COR-L47 (cell line): Measurements from ENCODE around the gene CPED1.
"Not testable (repeated sequence)": the region's sequence is repeated elsewhere in the genome, so short reads cannot be mapped to it uniquely, and the experiment has no call there.

Experiments
- DNase-seq: peaks from one replicate; lab custom pipeline; 2025; lab: John Stamatoyannopoulos, UW

The CPED1 gene

GRCh38 chr7:120996988-120997345 is 8.5 kb downstream of the CPED1 start:
- no peak for DNase-seq

- no peak for DNase-seq
Observed at GRCh38 chr7:120997882-120998474, 9.5 kb downstream of the CPED1 start.

DNA sequence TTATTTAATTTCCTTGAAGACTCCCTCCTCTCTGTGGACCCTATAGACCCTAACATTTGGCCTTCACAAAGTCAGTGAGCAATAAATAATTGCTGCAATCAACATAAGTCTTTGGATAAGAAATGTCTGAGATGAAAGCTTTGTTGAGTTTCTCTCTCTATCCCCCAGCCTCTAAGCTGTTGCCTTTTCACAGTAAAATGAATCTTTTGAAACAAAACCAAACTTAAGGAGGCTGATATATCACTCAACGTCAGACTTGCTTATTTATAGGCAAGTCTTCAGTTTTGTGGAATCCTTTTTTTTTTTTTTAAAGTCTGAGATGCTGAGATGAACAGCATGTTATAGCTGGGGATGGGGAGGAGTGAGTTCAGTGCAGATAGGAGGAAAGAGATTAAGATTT is 10.0 kb downstream of the CPED1 start:
- DNase-seq, result no peak

GRCh38 chr7:120998996-120999565 is 10.6 kb downstream of the CPED1 start:
- no peak for DNase-seq

DNA sequence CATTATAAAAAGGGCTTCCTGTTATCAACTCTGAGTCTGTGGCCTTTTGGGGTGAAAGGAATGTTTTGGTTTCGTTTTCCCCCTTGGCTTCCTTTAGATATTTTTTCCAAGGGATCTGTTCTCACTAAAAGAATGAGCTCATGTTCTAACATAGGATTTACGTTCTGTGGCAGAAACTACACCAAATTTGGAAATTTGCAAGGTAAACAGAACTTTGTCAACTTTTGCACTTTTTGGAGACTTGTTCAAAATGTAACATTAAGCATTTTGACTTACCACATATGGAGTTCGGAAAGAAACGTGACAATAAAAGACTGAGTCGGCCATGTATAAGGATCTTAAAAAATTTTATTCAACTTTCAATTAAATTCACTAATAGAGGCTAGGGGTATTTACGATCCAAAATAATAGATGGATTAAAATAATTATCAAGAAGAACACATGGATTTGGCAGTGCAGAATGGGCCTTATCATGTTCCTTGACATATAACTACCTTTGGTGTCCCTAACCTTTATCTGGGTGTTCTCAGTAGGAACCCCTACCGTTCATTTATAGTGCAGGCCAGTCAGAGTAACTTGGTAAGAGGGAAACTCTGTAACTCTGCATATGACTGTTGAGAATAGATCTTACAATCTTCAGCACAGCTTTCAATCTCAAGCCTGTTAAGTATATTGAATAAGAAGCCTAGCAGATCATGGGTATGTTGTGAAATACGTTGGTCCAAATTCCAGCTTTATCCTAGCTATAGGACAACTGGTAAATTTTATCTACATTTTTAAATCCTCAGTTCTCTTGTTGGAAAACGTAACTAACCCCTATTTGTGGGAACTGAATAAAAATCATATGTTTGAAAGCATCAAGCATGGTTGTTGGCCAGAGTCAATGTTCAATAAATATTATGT is 11.8 kb downstream of the CPED1 start:
- no peak for DNase-seq

DNA sequence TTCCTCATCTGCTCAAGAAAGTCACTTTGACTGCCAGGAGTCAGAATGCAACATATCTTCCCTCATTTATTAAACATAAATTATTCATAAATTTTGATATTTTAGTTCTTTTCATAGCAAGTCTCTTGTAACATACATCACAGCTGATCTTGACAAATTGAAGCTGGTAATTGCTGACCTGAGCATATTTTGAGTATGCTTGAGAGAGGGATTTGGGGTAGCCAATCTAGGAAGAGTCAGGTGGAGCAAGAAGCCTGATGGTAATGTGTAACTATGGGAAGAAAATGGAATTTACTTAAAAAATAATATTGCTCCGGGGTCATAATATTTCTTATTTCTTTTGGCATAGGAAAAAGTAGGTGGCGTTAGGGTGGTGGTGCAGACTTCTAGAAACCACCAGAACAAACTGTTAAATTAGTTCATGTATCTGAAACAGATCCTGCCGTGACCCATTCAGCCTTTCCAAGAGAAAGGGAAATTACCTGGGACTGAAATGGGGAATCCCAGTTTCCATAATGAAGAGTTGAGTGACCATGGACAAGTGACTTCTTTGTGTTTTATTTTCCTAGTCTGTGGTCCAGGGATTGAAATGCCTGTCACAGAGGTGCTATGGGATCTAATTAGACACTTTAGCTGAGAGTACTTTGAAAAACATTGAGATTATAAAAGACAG is 12.9 kb downstream of the CPED1 start:
- DNase-seq, result no peak

GRCh38 chr7:121002048-121002756 is 13.7 kb downstream of the CPED1 start:
- DNase-seq, result no peak

GRCh38 chr7:121002757-121003200 is 14.3 kb downstream of the CPED1 start:
- DNase-seq, result no peak

DNA sequence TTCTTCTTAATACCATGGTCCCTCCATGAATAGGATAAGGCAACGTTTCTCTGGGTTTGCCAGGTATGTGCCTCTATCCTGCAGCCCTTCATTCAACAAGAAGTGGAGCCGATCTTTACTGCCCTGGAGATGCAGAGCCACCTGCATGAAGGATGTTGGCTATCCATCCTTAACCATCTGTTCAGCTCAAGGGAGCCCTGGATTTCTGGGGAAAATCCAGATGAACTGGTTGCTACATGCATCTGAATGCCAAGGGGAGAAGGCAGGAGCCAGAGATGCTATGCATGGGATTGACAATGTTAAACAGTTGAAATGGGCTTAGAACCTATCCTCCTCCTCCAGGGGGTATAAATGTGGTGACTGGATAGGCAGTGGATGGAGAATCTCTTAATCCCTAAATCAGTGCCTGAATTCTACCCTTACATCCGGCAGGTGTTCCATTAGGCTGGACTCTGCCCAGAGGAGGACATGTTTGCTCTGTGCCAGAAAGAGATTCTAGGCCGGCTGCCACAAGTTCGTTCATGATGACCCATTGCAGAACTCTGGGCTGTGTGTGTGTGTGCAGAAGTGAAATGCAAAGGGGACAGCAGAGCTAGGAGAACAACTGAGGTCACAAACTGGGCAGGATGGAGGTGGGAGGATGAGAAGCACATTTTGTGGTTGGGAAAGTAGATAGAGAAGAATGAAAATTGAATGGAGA is 15.6 kb downstream of the CPED1 start:
- DNase-seq, result no peak

DNA sequence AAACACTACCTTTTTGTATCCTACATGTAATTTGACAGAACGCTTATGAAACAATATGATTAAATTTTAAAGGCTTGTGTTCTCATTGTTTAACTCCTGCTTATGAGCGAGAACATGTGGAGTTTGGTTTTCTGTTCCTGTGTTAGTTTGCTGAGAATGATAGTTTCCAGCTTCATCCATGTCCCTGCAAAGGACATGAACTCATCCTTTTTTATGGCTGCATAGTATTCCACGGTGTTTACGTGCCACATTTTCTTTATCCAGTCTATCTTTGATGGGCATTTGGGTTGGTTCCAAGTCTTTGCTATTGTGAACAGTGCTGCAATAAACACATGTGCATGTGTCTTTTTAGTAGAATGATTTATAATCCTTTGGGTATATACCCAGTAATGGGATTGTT is 16.5 kb downstream of the CPED1 start:
- not testable (repeated sequence) for DNase-seq

- no peak for DNase-seq
Observed at GRCh38 chr7:121005996-121006584, 17.6 kb downstream of the CPED1 start.

GRCh38 chr7:121006711-121007315 is 18.3 kb downstream of the CPED1 start:
- no peak for DNase-seq

- no peak for DNase-seq
Observed at GRCh38 chr7:121008816-121009215, 20.3 kb downstream of the CPED1 start.

- DNase-seq, result no peak
Observed at GRCh38 chr7:121011401-121011800, 22.9 kb downstream of the CPED1 start.

- DNase-seq, result no peak
Observed at GRCh38 chr7:121012170-121012874, 23.8 kb downstream of the CPED1 start.

GRCh38 chr7:121012919-121013318 is 24.4 kb downstream of the CPED1 start:
- DNase-seq, result no peak

DNA sequence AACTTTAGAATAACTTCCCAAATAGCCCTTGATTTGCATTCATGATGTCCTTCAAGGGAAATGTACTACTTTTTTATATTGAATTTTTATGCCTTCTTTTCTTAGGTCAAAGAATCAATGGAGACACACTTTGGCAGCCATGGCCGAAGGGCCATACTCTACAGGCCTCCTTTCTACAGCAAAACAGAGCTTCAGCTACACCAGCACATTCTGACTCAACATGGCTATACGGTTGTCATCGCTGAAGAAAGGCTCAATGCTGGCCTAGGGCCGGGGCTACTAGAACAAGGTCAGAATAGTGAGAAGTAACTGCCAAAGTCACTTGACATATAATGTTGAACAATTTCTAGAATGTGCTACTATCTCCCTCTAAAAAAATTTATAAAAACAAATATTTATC is 27.0 kb downstream of the CPED1 start:
- no peak for DNase-seq

DNA sequence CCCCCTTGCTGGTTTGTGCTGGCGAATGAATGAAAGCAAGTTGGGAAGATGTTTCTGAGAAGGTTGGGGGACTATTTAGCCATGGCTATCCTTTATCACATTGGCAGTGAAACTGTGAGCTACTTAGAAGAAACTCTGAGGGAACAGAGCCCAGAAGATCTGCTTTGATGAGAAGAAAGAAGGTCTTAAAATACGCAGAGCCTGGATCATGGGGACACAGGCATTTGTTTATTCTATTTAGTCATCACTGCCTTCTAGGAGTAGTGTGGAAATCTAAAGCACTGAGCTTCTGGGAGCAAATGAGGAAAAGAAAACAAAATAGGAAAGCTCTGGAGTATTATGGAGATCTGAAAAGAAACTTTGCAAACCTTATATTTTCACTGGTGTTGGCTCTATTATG is 28.5 kb downstream of the CPED1 start:
- no peak for DNase-seq

- no peak for DNase-seq
Observed at GRCh38 chr7:121017586-121017985, 29.1 kb downstream of the CPED1 start.

GRCh38 chr7:121019018-121019417 is 30.5 kb downstream of the CPED1 start:
- DNase-seq, result no peak
